ENCODE data around the gene HIRIP3. TPM values are rescaled to one million over a fixed set of nuclear protein-coding genes. Genes with fewer than 3 reads are reported as not detected.

HIRIP3 gene
- total and polyA plus RNA-seq, 2 donors from 2014 or later = 16.0 to 18.7 TPM

GRCh38 chr16:30028438-30029076 is 33.1 kb upstream of the HIRIP3 start:
- TF ChIP-seq CTCF (IDR thresholded peaks at IDR 0.05; ENCODE audit: borderline replicate concordance, extremely low read depth, insufficient read depth) = no peak
- DNase-seq = peak in 3 of 5 donors; percentile 60 to 68 (median 67)
- Histone ChIP-seq H3K9ac (ENCODE audit: low read length in 3 of 3) (no peak overlapping the region), H3K27me3 (ENCODE audit: control insufficient read depth, insufficient read depth, low read length) (peaks cover 3% of the 10 kb centered on the region), H3K27ac (ENCODE audit: low read depth in 2 of 2, low read length in 2 of 2) (no peak overlapping the region), H3K9me3 (ENCODE audit: control insufficient read depth in 2 of 3, insufficient read depth in 1 of 3, low read length in 3 of 3) (no peaks in the 10 kb centered on the region), H3K4me3 (ENCODE audit: low read length in 3 of 3) (no peak overlapping the region), H3K4me1 (ENCODE audit: control insufficient read depth in 2 of 3, insufficient read depth in 2 of 3, low read depth in 1 of 3, low read length in 3 of 3) (no peaks in the 10 kb centered on the region), H3K36me3 (ENCODE audit: control insufficient read depth in 2 of 3, insufficient read depth in 3 of 3, low read length in 3 of 3) (no peaks in the 10 kb centered on the region)
- intact Hi-C loops (cut with DNase I) = no loop called here
- FAIRE-seq = no peak

GRCh38 chr16:30027588-30028437 is 32.4 kb upstream of the HIRIP3 start:
- FAIRE-seq (no peak), DNase-seq (no peak)
- H3K9me3 ChIP-seq (ENCODE audit: control insufficient read depth in 2 of 3, insufficient read depth in 1 of 3, low read length in 3 of 3) = no peaks in the 10 kb centered on the region
- no peaks in the 10 kb centered on the region for H3K4me1 ChIP-seq (ENCODE audit: control insufficient read depth in 2 of 3, insufficient read depth in 2 of 3, low read depth in 1 of 3, low read length in 3 of 3)
- H3K27me3 ChIP-seq (ENCODE audit: control insufficient read depth, insufficient read depth, low read length) = peaks cover 3% of the 10 kb centered on the region
- H3K36me3 ChIP-seq (ENCODE audit: control insufficient read depth in 2 of 3, insufficient read depth in 3 of 3, low read length in 3 of 3) = no peaks in the 10 kb centered on the region
- no peak overlapping the region for H3K9ac ChIP-seq (ENCODE audit: low read length in 3 of 3)
- no peak for TF ChIP-seq CTCF (IDR thresholded peaks at IDR 0.05; ENCODE audit: borderline replicate concordance, extremely low read depth, insufficient read depth)
- H3K4me3 ChIP-seq (ENCODE audit: low read length in 3 of 3) = no peak overlapping the region
- intact Hi-C loops (cut with DNase I) = no loop called here
- no peak overlapping the region for H3K27ac ChIP-seq (ENCODE audit: low read depth in 2 of 2, low read length in 2 of 2)

GRCh38 chr16:30026449-30026848 is 31.0 kb upstream of the HIRIP3 start:
- intact Hi-C loops (cut with DNase I) = no loop called here
- DNase-seq = no peak

More at GRCh38 chr16:30026449-30026848, 31.0 kb upstream of the HIRIP3 start:
- Histone ChIP-seq H3K9ac (ENCODE audit: low read length in 3 of 3) (no peak overlapping the region), H3K36me3 (ENCODE audit: control insufficient read depth in 2 of 3, insufficient read depth in 3 of 3, low read length in 3 of 3) (no peaks in the 10 kb centered on the region), H3K4me1 (ENCODE audit: control insufficient read depth in 2 of 3, insufficient read depth in 2 of 3, low read depth in 1 of 3, low read length in 3 of 3) (peaks cover 0 to 3% (median 0%) of the 10 kb centered on the region in 3 donors), H3K4me3 (ENCODE audit: low read length in 3 of 3) (no peak overlapping the region), H3K9me3 (ENCODE audit: control insufficient read depth in 2 of 3, insufficient read depth in 1 of 3, low read length in 3 of 3) (no peaks in the 10 kb centered on the region), H3K27ac (ENCODE audit: low read depth in 2 of 2, low read length in 2 of 2) (no peak overlapping the region), H3K27me3 (ENCODE audit: control insufficient read depth, insufficient read depth, low read length) (no peaks in the 10 kb centered on the region)
- TF ChIP-seq CTCF (IDR thresholded peaks at IDR 0.05; ENCODE audit: borderline replicate concordance, extremely low read depth, insufficient read depth) = no peak
- no peak for FAIRE-seq

Data from kidney (tissue), 14 donors.